ENCODE results near the gene BABAM2.

BABAM2 gene

GRCh38 chr2:27988718-27989117 is 98.2 kb downstream of the BABAM2 start:
- no peak for TF ChIP-seq CTCF (IDR thresholded peaks at IDR 0.05; ENCODE audit: extremely low read depth, missing control alignments)

DNA sequence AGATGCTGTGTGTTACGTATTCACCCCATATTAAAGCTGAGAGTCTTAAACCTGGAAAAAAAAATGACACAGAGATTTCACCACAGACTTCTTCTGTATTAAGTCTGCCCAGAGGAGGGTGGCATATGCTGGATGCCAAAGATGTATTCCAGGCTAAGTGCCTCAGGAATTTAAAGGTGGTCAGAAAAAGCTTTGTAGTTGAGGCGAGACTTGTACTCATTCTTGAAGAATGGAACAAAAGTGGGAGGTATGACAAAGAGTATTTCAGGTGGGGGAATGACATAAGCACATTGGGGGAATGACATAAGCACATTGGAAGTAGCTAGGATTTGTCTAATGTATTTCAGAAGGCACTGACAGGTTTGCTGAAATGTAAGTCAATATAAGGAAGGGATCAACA is 98.6 kb downstream of the BABAM2 start:
- TF ChIP-seq CTCF (IDR thresholded peaks at IDR 0.05; ENCODE audit: extremely low read depth, missing control alignments) = no peak
- DNase-seq (ENCODE audit: low spot score) = no peak

More at GRCh38 chr2:27988718-27989117, 98.2 kb downstream of the BABAM2 start:
- DNase-seq (ENCODE audit: low spot score) = no peak

DNA sequence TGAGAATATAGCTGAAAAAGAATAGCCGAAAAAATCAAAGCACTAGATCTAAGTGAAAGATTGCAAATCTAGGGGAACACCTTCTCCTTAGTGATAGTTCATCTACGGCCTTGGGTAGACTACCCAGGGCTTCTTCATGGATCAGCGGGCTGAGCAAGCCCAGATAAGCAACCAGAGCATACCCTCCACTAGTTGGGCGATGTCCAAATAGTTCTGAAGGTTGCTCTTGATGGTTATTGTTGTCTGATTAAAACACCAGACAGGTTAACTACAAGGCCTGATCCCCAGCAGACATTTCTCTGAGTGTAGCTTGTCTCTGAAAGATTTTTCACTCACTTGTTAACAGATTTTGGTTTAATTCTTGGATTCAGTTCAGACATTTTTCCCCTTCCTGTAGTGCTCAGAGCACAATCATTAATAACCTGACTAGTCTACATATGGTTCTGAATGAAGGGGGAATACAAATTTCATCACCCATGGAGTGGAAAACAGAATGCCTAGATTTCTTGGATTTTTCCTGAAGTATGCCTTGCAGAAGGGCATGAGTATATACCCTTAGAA is 99.6 kb downstream of the BABAM2 start:
- no peak for TF ChIP-seq CTCF (IDR thresholded peaks at IDR 0.05; ENCODE audit: extremely low read depth, missing control alignments)
- DNase-seq (ENCODE audit: low spot score) = no peak

- DNase-seq (ENCODE audit: low spot score) = no peak
- TF ChIP-seq CTCF (IDR thresholded peaks at IDR 0.05; ENCODE audit: extremely low read depth, missing control alignments) = no peak
Measured at GRCh38 chr2:27991146-27991545, 100.6 kb downstream of the BABAM2 start.

GRCh38 chr2:27992787-27993401 is 102.4 kb downstream of the BABAM2 start:
- no peak for TF ChIP-seq CTCF (IDR thresholded peaks at IDR 0.05; ENCODE audit: extremely low read depth, missing control alignments)

DNA sequence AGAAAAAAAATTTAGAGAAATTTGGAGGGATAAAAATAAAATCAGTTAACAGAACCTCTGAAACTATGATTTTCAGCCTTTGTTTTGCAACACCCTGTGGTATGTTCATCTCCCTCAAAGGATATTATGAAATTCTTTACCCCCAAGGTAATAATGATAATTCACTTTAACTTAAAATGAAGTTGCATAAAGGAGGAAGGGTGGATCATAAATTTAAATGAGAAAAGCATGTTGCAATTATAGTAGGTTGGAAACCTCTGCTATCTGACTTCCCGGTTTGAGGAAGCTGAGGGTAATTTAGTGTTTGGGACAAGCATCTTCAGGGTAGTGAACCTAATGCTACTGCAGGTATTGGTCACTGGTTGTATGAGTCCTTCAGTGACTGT is 102.9 kb downstream of the BABAM2 start:
- no peak for TF ChIP-seq CTCF (IDR thresholded peaks at IDR 0.05; ENCODE audit: extremely low read depth, missing control alignments)
- DNase-seq (ENCODE audit: low spot score) = no peak

More at GRCh38 chr2:27992787-27993401, 102.4 kb downstream of the BABAM2 start:
- no peak for DNase-seq (ENCODE audit: low spot score)

DNA sequence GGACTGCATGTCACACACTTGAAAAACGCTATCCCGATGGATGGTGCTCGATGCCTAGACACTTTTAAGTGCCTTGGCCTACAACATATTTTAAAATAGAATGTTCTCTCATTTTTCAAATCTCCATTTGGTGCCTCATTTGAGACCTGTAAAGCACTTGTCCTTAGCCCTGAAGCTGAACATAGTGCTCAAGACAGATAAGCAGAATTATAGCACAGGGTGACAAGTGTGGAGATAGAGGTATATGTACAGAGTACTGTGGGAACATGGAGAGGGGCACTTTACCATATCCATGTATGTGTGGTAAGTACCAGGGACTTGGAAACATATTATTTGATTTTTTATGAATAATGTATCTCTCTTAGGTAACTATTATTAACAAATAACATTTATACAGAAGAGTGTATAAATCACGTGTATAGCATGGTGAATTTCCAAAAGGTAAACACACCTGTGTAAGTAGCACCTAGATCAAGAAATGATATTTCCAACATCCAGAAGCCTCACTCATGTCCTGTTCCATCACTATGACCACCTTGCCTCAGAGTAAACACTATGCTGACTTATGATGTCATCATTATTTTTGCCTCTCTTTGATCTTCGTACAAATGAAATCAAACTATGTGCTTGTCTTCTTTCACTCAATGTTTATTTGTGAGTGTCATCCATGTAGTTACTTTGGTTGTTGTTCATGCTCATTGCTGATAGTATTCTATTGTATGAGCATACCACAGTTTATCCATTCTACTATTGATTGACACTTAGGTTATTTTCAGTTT is 103.6 kb downstream of the BABAM2 start:
- no peak for TF ChIP-seq CTCF (IDR thresholded peaks at IDR 0.05; ENCODE audit: extremely low read depth, missing control alignments)

More for the DNA sequence above, 103.6 kb downstream of the BABAM2 start:
- no peak for DNase-seq (ENCODE audit: low spot score)
